GM12865 (cell line): ENCODE measurements around the gene GPR21.

Experiments
- DNase-seq: peaks from one replicate; pipeline ENCODE4 v3.0.0; 2010; ENCODE audit warnings: low read depth
- H3K4me3 ChIP-seq: 2 replicates; pipeline ENCODE4 v1.5.1; 2011; ENCODE audit warnings: mild to moderate bottlenecking, low read depth, low read length, control low read depth
- CTCF ChIP-seq: IDR thresholded peaks from 2 replicates; pipeline ENCODE4 v1.5.1; 2011; ENCODE audit warnings: low read length, control low read depth, low read depth, inconsistent platforms; ENCODE audit not compliant: insufficient read depth; ENCODE audit errors: missing control alignments

The GPR21 gene

GRCh38 chr9:123031963-123032362, 1.5 kb upstream of the GPR21 start:
- no peak for TF ChIP-seq CTCF
- no peak for DNase-seq
- no peak overlapping the region for H3K4me3 ChIP-seq

- TF ChIP-seq CTCF: no peak
- H3K4me3 ChIP-seq: no peak overlapping the region
- DNase-seq: no peak
These were observed 566 bp downstream of the GPR21 start for GRCh38 chr9:123033864-123034601.

- no peak for TF ChIP-seq CTCF
- no peak for DNase-seq
- H3K4me3 ChIP-seq: no peak overlapping the region
These were observed 1.5 kb downstream of the GPR21 start for GRCh38 chr9:123034881-123035510.

- H3K4me3 ChIP-seq: no peak overlapping the region
- TF ChIP-seq CTCF: no peak
These were observed 2.3 kb downstream of the GPR21 start for GRCh38 chr9:123035791-123036190.

GRCh38 chr9:123036893-123037545, 3.6 kb downstream of the GPR21 start:
- no peak overlapping the region for H3K4me3 ChIP-seq
- no peak for TF ChIP-seq CTCF
- DNase-seq: no peak

More at GRCh38 chr9:123035791-123036190, 2.3 kb downstream of the GPR21 start:
- no peak for DNase-seq

GRCh38 chr9:123039617-123040219, 6.3 kb downstream of the GPR21 start:
- H3K4me3 ChIP-seq: no peak overlapping the region
- no peak for DNase-seq
- no peak for TF ChIP-seq CTCF
